Sigmoid colon (tissue), 4 donors: ENCODE measurements around the gene GAS2L3.

Source experiments
- CTCF ChIP-seq, 4 experiments: fragments of 450-650 bp in 3 of 4; fragments of 200-600 bp in 1 of 4; IDR thresholded peaks; one replicate each; pipeline ENCODE4 v1.5.1; 2016 to 2019; ENCODE audit warnings: antibody characterized with exemption in 4 of 4, mild to moderate bottlenecking in 3 of 4, moderate library complexity in 2 of 4
- EP300 ChIP-seq, 4 donors: sonication (generic); formaldehyde crosslinking; IDR thresholded peaks; one replicate each; pipeline ENCODE4 v1.6.1; 2017; ENCODE audit warnings: antibody characterized with exemption in 4 of 4
- POLR2A ChIP-seq, 2 donors: fragments of 450-650 bp; IDR thresholded peaks; one replicate each; pipeline ENCODE4 v1.6.1; 2016; ENCODE audit warnings: antibody characterized with exemption in 2 of 2, mild to moderate bottlenecking in 2 of 2, moderate library complexity in 2 of 2

GRCh38 chr12:100584256-100584655 lies 10.8 kb downstream of the GAS2L3 start:
- no peak for TF ChIP-seq CTCF (IDR thresholded peaks at IDR 0.05)
- no peak for TF ChIP-seq EP300 (IDR thresholded peaks at IDR 0.05)
- TF ChIP-seq POLR2A (IDR thresholded peaks at IDR 0.05), result no peak
